Loucy (cell line): ENCODE data around the gene ACY1.

Source experiments
- H2AFZ ChIP-seq: fragments of 200-600 bp; sonication (generic); 2 replicates; pipeline ENCODE4 v1.6.0; 2016; ENCODE audit warnings: antibody characterized with exemption, mild to moderate bottlenecking, low read length, moderate library complexity
- H3F3A ChIP-seq: fragments of 200-600 bp; 2 replicates; pipeline ENCODE4 v1.6.0; 2016; ENCODE audit warnings: antibody characterized with exemption, low read depth, mild to moderate bottlenecking
- H3K27me3 ChIP-seq: fragments of 200-600 bp; sonication (generic); 2 replicates; pipeline ENCODE4 v1.6.1; 2014; ENCODE audit warnings: low read length, mild to moderate bottlenecking; ENCODE audit not compliant: insufficient read depth, poor library complexity, severe bottlenecking
- H3K36me3 ChIP-seq: fragments of 200-600 bp; sonication (generic); 2 replicates; pipeline ENCODE4 v1.6.1; 2016; ENCODE audit warnings: low read length; ENCODE audit not compliant: insufficient read depth
- H3K4me1 ChIP-seq: fragments of 200-600 bp; sonication (generic); 2 replicates; pipeline ENCODE4 v1.5.1; 2014; ENCODE audit warnings: low read length, mild to moderate bottlenecking; ENCODE audit not compliant: insufficient read depth, poor library complexity, severe bottlenecking
- H3K4me2 ChIP-seq: fragments of 200-600 bp; sonication (generic); 2 replicates; pipeline ENCODE4 v1.6.0; 2014; ENCODE audit warnings: antibody characterized with exemption, low read length, low read depth, mild to moderate bottlenecking; ENCODE audit not compliant: poor library complexity, severe bottlenecking
- H3K4me3 ChIP-seq: fragments of 200-600 bp; sonication (generic); 2 replicates; pipeline ENCODE4 v1.5.1; 2014; ENCODE audit warnings: low read length, mild to moderate bottlenecking, mixed read lengths; ENCODE audit not compliant: poor library complexity, severe bottlenecking
- H3K79me2 ChIP-seq: fragments of 200-600 bp; sonication (generic); 2 replicates; pipeline ENCODE4 v1.6.1; 2014; ENCODE audit warnings: low read length; ENCODE audit not compliant: insufficient read depth
- H3K9ac ChIP-seq: fragments of 200-600 bp; sonication (generic); 2 replicates; pipeline ENCODE4 v1.6.0; 2014; ENCODE audit warnings: mild to moderate bottlenecking, low read depth, low read length, moderate library complexity; ENCODE audit not compliant: poor library complexity, severe bottlenecking
- H3K9me2 ChIP-seq: fragments of 200-600 bp; sonication (generic); replicated peaks from 2 replicates; pipeline ENCODE4 v1.6.1; 2016; ENCODE audit warnings: low read depth, low read length, mixed read lengths
- H3K9me3 ChIP-seq: fragments of 200-600 bp; sonication (generic); 2 replicates; pipeline ENCODE4 v1.6.1; 2014; ENCODE audit warnings: mild to moderate bottlenecking, antibody characterized with exemption, low read length, low read depth; ENCODE audit not compliant: insufficient read depth
- H4K20me1 ChIP-seq: fragments of 200-600 bp; sonication (generic); 2 replicates; pipeline ENCODE4 v1.6.0; 2014; ENCODE audit warnings: antibody characterized with exemption, low read length, mild to moderate bottlenecking; ENCODE audit not compliant: insufficient read depth, poor library complexity, severe bottlenecking
- CTCF ChIP-seq: fragments of 200-600 bp; sonication (generic); conservative IDR thresholded peaks from 2 replicates; pipeline ENCODE4 v1.5.1; 2014; ENCODE audit warnings: mild to moderate bottlenecking, antibody characterized with exemption, low read length
- EZH2phosphoT487 ChIP-seq: fragments of 200-600 bp; IDR thresholded peaks from 2 replicates; pipeline ENCODE4 v1.6.1; 2018; ENCODE audit warnings: antibody characterized with exemption, mild to moderate bottlenecking, moderate library complexity, borderline replicate concordance

ACY1 gene

GRCh38 chr3:52019352-52020080 lies 36.2 kb downstream of the ACY1 start:
- no peak overlapping the region for H3K4me3 ChIP-seq
- H3K4me2 ChIP-seq, result no peak overlapping the region
- H3K79me2 ChIP-seq, result no peaks in the 10 kb centered on the region
- no peak overlapping the region for H2AFZ ChIP-seq
- no peak for TF ChIP-seq CTCF
- no peak for TF ChIP-seq EZH2phosphoT487
- H3F3A ChIP-seq, result no peaks in the 10 kb centered on the region
- H4K20me1 ChIP-seq, result no peaks in the 10 kb centered on the region
- H3K9me3 ChIP-seq, result no peaks in the 10 kb centered on the region
- H3K36me3 ChIP-seq, result no peaks in the 10 kb centered on the region
- no peak overlapping the region for H3K9ac ChIP-seq
- peaks cover 11% of the 10 kb centered on the region for H3K4me1 ChIP-seq
- no peaks in the 10 kb centered on the region for H3K27me3 ChIP-seq
- H3K9me2 ChIP-seq, result no peaks in the 10 kb centered on the region

- Histone ChIP-seq H3K4me3 (no peak overlapping the region), H3K27me3 (no peaks in the 10 kb centered on the region), H3K9me3 (no peaks in the 10 kb centered on the region), H3K36me3 (no peaks in the 10 kb centered on the region), H3K4me2 (no peak overlapping the region), H2AFZ (no peak overlapping the region), H3K79me2 (no peaks in the 10 kb centered on the region), H3K9ac (no peak overlapping the region), H3K9me2 (no peaks in the 10 kb centered on the region), H3K4me1 (peaks cover 8% of the 10 kb centered on the region), H3F3A (no peaks in the 10 kb centered on the region), H4K20me1 (no peaks in the 10 kb centered on the region)
- TF ChIP-seq EZH2phosphoT487 (no peak), CTCF (no peak)
These were observed 37.5 kb downstream of the ACY1 start for GRCh38 chr3:52020796-52021195.

GRCh38 chr3:52021489-52022268 lies 38.3 kb downstream of the ACY1 start:
- Histone ChIP-seq H3K9ac (no peak overlapping the region), H3K4me3 (no peak overlapping the region), H3F3A (no peaks in the 10 kb centered on the region), H4K20me1 (no peaks in the 10 kb centered on the region), H3K4me1 (peaks cover 8% of the 10 kb centered on the region), H3K36me3 (no peaks in the 10 kb centered on the region), H3K79me2 (no peaks in the 10 kb centered on the region), H3K27me3 (no peaks in the 10 kb centered on the region), H3K9me2 (no peaks in the 10 kb centered on the region), H2AFZ (no peak overlapping the region), H3K9me3 (no peaks in the 10 kb centered on the region), H3K4me2 (no peak overlapping the region)
- TF ChIP-seq EZH2phosphoT487 (no peak), CTCF (no peak)
